Astrocyte (in vitro differentiated cells and primary cell): ENCODE measurements around the gene OVOL2. TPM values are rescaled to one million over a fixed set of nuclear protein-coding genes. Genes with fewer than 3 reads are reported as not detected.

Source experiments
- DNase-seq: peaks from one replicate; pipeline ENCODE4 v3.0.0-alpha.2; 2010; ENCODE audit warnings: low read depth
- FAIRE-seq: peaks from 2 replicates; lab custom pipeline; 2011; peaks lifted over from hg19 to GRCh38; lab: Jason Lieb, UNC
- H2AFZ ChIP-seq: 2 replicates; pipeline ENCODE4 v1.6.0; 2012; ENCODE audit warnings: low read depth, low read length, inconsistent platforms
- H3K27ac ChIP-seq: 2 replicates; pipeline ENCODE4 v1.5.1; 2011; ENCODE audit warnings: low read depth, low read length, inconsistent platforms
- H3K27me3 ChIP-seq: 2 replicates; pipeline ENCODE4 v1.6.0; 2011; ENCODE audit warnings: low read length, inconsistent platforms; ENCODE audit not compliant: insufficient read depth
- H3K36me3 ChIP-seq: 2 replicates; pipeline ENCODE4 v1.5.1; 2011; ENCODE audit warnings: low read length, inconsistent platforms; ENCODE audit not compliant: insufficient read depth
- H3K4me1 ChIP-seq: 2 replicates; pipeline ENCODE4 v1.5.1; 2011; ENCODE audit warnings: low read length, inconsistent platforms; ENCODE audit not compliant: insufficient read depth
- H3K4me2 ChIP-seq: 2 replicates; pipeline ENCODE4 v1.6.0; 2012; ENCODE audit warnings: low read length, inconsistent platforms
- H3K4me3 ChIP-seq: 2 replicates; pipeline ENCODE4 v1.5.1; 2011; ENCODE audit warnings: low read depth, mild to moderate bottlenecking, low read length, inconsistent platforms; ENCODE audit not compliant: insufficient read depth
- H3K79me2 ChIP-seq: 2 replicates; pipeline ENCODE4 v1.6.0; 2012; ENCODE audit warnings: mild to moderate bottlenecking, low read length, inconsistent platforms; ENCODE audit not compliant: insufficient read depth
- H3K9ac ChIP-seq: 2 replicates; pipeline ENCODE4 v1.6.0; 2012; ENCODE audit warnings: mild to moderate bottlenecking, low read length, inconsistent platforms
- H3K9me3 ChIP-seq: 2 replicates; pipeline ENCODE4 v1.5.1; 2012; ENCODE audit warnings: low read depth, mild to moderate bottlenecking, low read length, inconsistent platforms; ENCODE audit not compliant: insufficient read depth
- H4K20me1 ChIP-seq: 2 replicates; pipeline ENCODE4 v1.6.0; 2012; ENCODE audit warnings: low read length, inconsistent platforms; ENCODE audit not compliant: insufficient read depth
- H3K27ac Mint-ChIP-seq: one replicate; pipeline ENCODE4 v1.8.0; 2021; ENCODE audit warnings: mild to moderate bottlenecking, mixed read lengths; ENCODE audit not compliant: unreplicated experiment
- H3K27me3 Mint-ChIP-seq: one replicate; pipeline ENCODE4 v1.8.0; 2021; ENCODE audit warnings: low read depth, mixed read lengths; ENCODE audit not compliant: unreplicated experiment
- H3K36me3 Mint-ChIP-seq: one replicate; pipeline ENCODE4 v1.8.0; 2021; ENCODE audit warnings: low read depth, mixed read lengths; ENCODE audit not compliant: unreplicated experiment
- H3K4me1 Mint-ChIP-seq: one replicate; pipeline ENCODE4 v1.8.0; 2021; ENCODE audit warnings: low read depth, mixed read lengths; ENCODE audit not compliant: unreplicated experiment
- H3K4me3 Mint-ChIP-seq: one replicate; pipeline ENCODE4 v1.8.0; 2021; ENCODE audit warnings: mild to moderate bottlenecking, moderate library complexity, mixed read lengths; ENCODE audit not compliant: unreplicated experiment
- H3K9me3 Mint-ChIP-seq: one replicate; pipeline ENCODE4 v1.8.0; 2021; ENCODE audit warnings: mild to moderate bottlenecking, mixed read lengths; ENCODE audit not compliant: unreplicated experiment
- CTCF ChIP-seq: IDR thresholded peaks from 2 replicates; pipeline ENCODE4 v1.5.1; 2011; ENCODE audit warnings: low read depth, mild to moderate bottlenecking, inconsistent platforms, low read length, moderate library complexity; ENCODE audit not compliant: insufficient read depth
- EZH2 ChIP-seq: IDR thresholded peaks from 2 replicates; pipeline ENCODE4 v1.6.1; 2012; ENCODE audit warnings: mild to moderate bottlenecking, low read length, inconsistent platforms; ENCODE audit not compliant: insufficient read depth
- total RNA-seq: library from RNA; stranded (reverse); gene quantifications from 2 replicates; pipeline ENCODE4 v1.2.1, GENCODE V29; 2021

OVOL2 gene
- total RNA-seq, 1 donor from 2014 or later, result 0.57 TPM

GRCh38 chr20:18005990-18006364 is 51.7 kb downstream of the OVOL2 start:
- Histone ChIP-seq H3K27ac (no peak overlapping the region), H2AFZ (no peak overlapping the region), H3K4me3 (no peak overlapping the region), H4K20me1 (no peaks in the 10 kb centered on the region), H3K4me1 (peaks cover 7% of the 10 kb centered on the region), H3K9me3 (no peaks in the 10 kb centered on the region), H3K9ac (no peak overlapping the region), H3K27me3 (no peaks in the 10 kb centered on the region), H3K4me2 (no peak overlapping the region), H3K36me3 (no peaks in the 10 kb centered on the region), H3K79me2 (no peaks in the 10 kb centered on the region)
- Mint-ChIP-seq H3K4me1 (peaks cover 6% of the 10 kb centered on the region), H3K36me3 (no peaks in the 10 kb centered on the region), H3K27me3 (no peaks in the 10 kb centered on the region), H3K4me3 (no peak overlapping the region), H3K9me3 (no peaks in the 10 kb centered on the region), H3K27ac (no peak overlapping the region)
- no peak for FAIRE-seq
- TF ChIP-seq EZH2 (no peak), CTCF (no peak)
- no peak for DNase-seq

- Histone ChIP-seq H3K79me2 (no peaks in the 10 kb centered on the region), H3K4me3 (no peak overlapping the region), H3K4me1 (peaks cover 7% of the 10 kb centered on the region), H3K36me3 (no peaks in the 10 kb centered on the region), H4K20me1 (no peaks in the 10 kb centered on the region), H3K9ac (no peak overlapping the region), H2AFZ (no peak overlapping the region), H3K27ac (no peak overlapping the region), H3K27me3 (no peaks in the 10 kb centered on the region), H3K4me2 (no peak overlapping the region), H3K9me3 (no peaks in the 10 kb centered on the region)
- no peak overlapping the region for H3K27ac Mint-ChIP-seq
- H3K4me1 Mint-ChIP-seq, result peaks cover 6% of the 10 kb centered on the region
- no peak for FAIRE-seq
- no peak for DNase-seq
- H3K4me3 Mint-ChIP-seq, result no peak overlapping the region
- TF ChIP-seq EZH2 (no peak), CTCF (no peak)
- H3K9me3 Mint-ChIP-seq, result no peaks in the 10 kb centered on the region
- H3K27me3 Mint-ChIP-seq, result no peaks in the 10 kb centered on the region
- H3K36me3 Mint-ChIP-seq, result no peaks in the 10 kb centered on the region
Measured at GRCh38 chr20:18005170-18005989, 52.3 kb downstream of the OVOL2 start.

- no peaks in the 10 kb centered on the region for H4K20me1 ChIP-seq
- no peaks in the 10 kb centered on the region for H3K36me3 ChIP-seq
- H3K79me2 ChIP-seq, result no peaks in the 10 kb centered on the region
- FAIRE-seq (no peak), DNase-seq (peak; percentile 14)
- Mint-ChIP-seq H3K4me3 (no peak overlapping the region), H3K9me3 (no peaks in the 10 kb centered on the region), H3K36me3 (no peaks in the 10 kb centered on the region), H3K27me3 (no peaks in the 10 kb centered on the region), H3K4me1 (peaks cover 6% of the 10 kb centered on the region), H3K27ac (no peak overlapping the region)
- no peak overlapping the region for H3K4me3 ChIP-seq
- H3K9ac ChIP-seq, result no peak overlapping the region
- H2AFZ ChIP-seq, result no peak overlapping the region
- H3K27ac ChIP-seq, result no peak overlapping the region
- no peaks in the 10 kb centered on the region for H3K9me3 ChIP-seq
- no peak overlapping the region for H3K4me2 ChIP-seq
- no peak for TF ChIP-seq EZH2
- TF ChIP-seq CTCF, result no peak
- H3K27me3 ChIP-seq, result no peaks in the 10 kb centered on the region
- H3K4me1 ChIP-seq, result peaks cover 7% of the 10 kb centered on the region
Measured at GRCh38 chr20:18004384-18005031, 53.2 kb downstream of the OVOL2 start.
